OCI-LY7 (cell line): ENCODE measurements around the gene SPECC1. TPM values are rescaled to one million over a fixed set of nuclear protein-coding genes. Genes with fewer than 3 reads are reported as not detected.

Source experiments
- BruUV-seq: library from RNA; stranded (reverse); fragments of 400-500 nt; replicated peaks from 2 replicates; lab custom pipeline; 2021; lab: Mats Ljungman, UMichigan
- CTCF ChIA-PET: fragments of 300-600 bp; sonication (Branson Sonifier 250); formaldehyde crosslinking; loops from one replicate; lab custom pipeline; 2022; ENCODE audit warnings: antibody characterized with exemption; ENCODE audit not compliant: unreplicated experiment; lab: Charles Lee
- POLR2A ChIA-PET: fragments of 300-600 bp; sonication (Branson Sonifier 250); formaldehyde crosslinking; loops from one replicate; lab custom pipeline; 2022; ENCODE audit warnings: antibody characterized with exemption; lab: Charles Lee
- DNase-seq: peaks from one replicate; pipeline ENCODE4 v3.0.0-alpha.2; 2015; ENCODE audit warnings: low spot score
- H2AFZ ChIP-seq: fragments of 200-600 bp; sonication (generic), shearing (Covaris generic); 2 replicates; pipeline ENCODE4 v1.6.1; 2014; ENCODE audit warnings: mild to moderate bottlenecking, antibody characterized with exemption, low read length, moderate library complexity
- H3K27ac ChIP-seq: fragments of 200-600 bp; sonication (generic); 2 replicates; pipeline ENCODE4 v1.5.1; 2014; ENCODE audit warnings: mixed run types, low read depth, mild to moderate bottlenecking, moderate library complexity, low read length, inconsistent platforms; ENCODE audit not compliant: poor library complexity, severe bottlenecking
- H3K36me3 ChIP-seq: fragments of 200-600 bp; sonication (generic); 2 replicates; pipeline ENCODE4 v1.6.1; 2014; ENCODE audit warnings: mild to moderate bottlenecking, antibody characterized with exemption, low read length, moderate library complexity, mixed read lengths; ENCODE audit not compliant: insufficient read depth
- H3K4me1 ChIP-seq: fragments of 200-600 bp; sonication (generic); 2 replicates; pipeline ENCODE4 v1.5.1; 2014; ENCODE audit warnings: mild to moderate bottlenecking, low read length; ENCODE audit not compliant: insufficient read depth, poor library complexity, severe bottlenecking
- H3K4me2 ChIP-seq: fragments of 200-600 bp; sonication (generic); 2 replicates; pipeline ENCODE4 v1.6.1; 2014; ENCODE audit warnings: mild to moderate bottlenecking, low read length
- H3K4me3 ChIP-seq: fragments of 200-600 bp; sonication (generic); 2 replicates; pipeline ENCODE4 v1.5.1; 2014; ENCODE audit warnings: mild to moderate bottlenecking, low read depth, low read length; ENCODE audit not compliant: poor library complexity, severe bottlenecking
- H3K79me2 ChIP-seq: fragments of 200-600 bp; sonication (generic); 2 replicates; pipeline ENCODE4 v1.6.1; 2016; ENCODE audit warnings: low read depth, mild to moderate bottlenecking, low read length, moderate library complexity, mixed read lengths; ENCODE audit not compliant: insufficient read depth
- H3K9me2 ChIP-seq: fragments of 200-600 bp; sonication (generic); 2 replicates; pipeline ENCODE4 v1.6.1; 2016; ENCODE audit warnings: mild to moderate bottlenecking, low read length, mixed read lengths; ENCODE audit not compliant: insufficient read depth
- H3K9me3 ChIP-seq: fragments of 200-600 bp; sonication (generic); 2 replicates; pipeline ENCODE4 v1.6.1; 2014; ENCODE audit warnings: mild to moderate bottlenecking, mixed run types, low read length, mixed read lengths
- H4K20me1 ChIP-seq: fragments of 200-600 bp; sonication (generic); 2 replicates; pipeline ENCODE4 v1.6.1; 2014; ENCODE audit warnings: mild to moderate bottlenecking, antibody characterized with exemption, low read length, moderate library complexity, mixed read lengths; ENCODE audit not compliant: insufficient read depth
- EZH2phosphoT487 ChIP-seq: fragments of 200-600 bp; sonication (generic); IDR thresholded peaks from 2 replicates; pipeline ENCODE4 v1.6.1; 2018; ENCODE audit warnings: low read depth, borderline replicate concordance, mild to moderate bottlenecking, mixed run types, antibody characterized with exemption, low read length, moderate library complexity, mixed read lengths
- intact Hi-C: fragments of 100-400 bp; cut with micrococcal nuclease; formaldehyde crosslinking; loops from one replicate; pipeline ENCODE4 v1.10.0; 2022; ENCODE audit not compliant: unreplicated experiment
- total RNA-seq, 2 experiments: library from RNA; depleted of rRNA in 1 of 2; stranded (reverse); fragments of >200 nt in 1 of 2; shearing (Covaris generic) in 1 of 2; gene quantifications; 2 replicates each; pipeline ENCODE4 v1.2.3, GENCODE V29; 2014 to 2022
- TF ChIP-seq, protein P1 (sequence below): fragments of 200-600 bp; sonication (generic); conservative IDR thresholded peaks from 2 replicates; pipeline ENCODE4 v1.5.1; 2014; ENCODE audit warnings: mild to moderate bottlenecking, antibody characterized with exemption, low read length, moderate library complexity, mixed read lengths

The SPECC1 gene
- total RNA-seq, 2 experiments from 2014 or later, result 0.47 to 2.8 TPM

DNA sequence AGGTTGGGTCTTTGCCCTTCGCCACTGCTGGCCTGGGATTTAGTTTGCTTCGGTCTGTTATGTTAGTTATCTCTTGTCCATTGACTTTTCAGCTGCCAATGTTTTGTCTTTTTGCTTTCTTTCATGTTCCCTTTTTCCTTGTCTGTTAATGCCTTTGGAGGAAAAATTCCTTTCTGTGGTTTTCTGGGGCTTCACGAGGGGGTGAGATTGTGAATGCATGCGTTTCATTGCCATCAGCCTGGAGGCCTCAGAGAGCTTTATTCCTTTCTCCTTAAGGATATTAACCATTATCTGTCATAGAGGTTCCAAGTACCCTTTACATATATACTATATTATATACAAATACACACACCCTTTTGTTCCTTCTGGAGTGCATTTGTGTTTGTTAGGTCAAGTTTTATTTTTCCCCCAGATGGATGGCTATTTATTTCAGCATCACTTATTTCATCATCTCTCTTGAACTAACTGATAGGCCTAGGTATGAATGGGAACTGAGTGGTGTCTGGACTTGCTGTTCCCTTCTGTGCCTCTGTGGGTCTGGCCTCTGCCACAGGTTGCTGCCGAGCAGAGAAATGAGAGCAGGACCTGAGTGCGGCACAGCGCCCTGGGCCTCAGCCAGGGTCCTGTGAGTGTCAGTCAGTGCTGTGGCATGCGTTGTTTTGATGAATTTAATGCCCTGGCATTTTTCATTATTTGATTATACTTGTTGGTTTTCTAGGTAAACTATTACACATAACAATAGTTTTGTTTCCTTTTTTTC lies 264.8 kb downstream of the SPECC1 start:
- Histone ChIP-seq H3K36me3 (no peaks in the 10 kb centered on the region), H3K9me2 (no peaks in the 10 kb centered on the region), H4K20me1 (no peaks in the 10 kb centered on the region), H3K27ac (no peak overlapping the region), H3K4me1 (no peaks in the 10 kb centered on the region), H3K4me3 (no peak overlapping the region), H3K9me3 (no peaks in the 10 kb centered on the region), H3K4me2 (no peak overlapping the region), H3K79me2 (no peaks in the 10 kb centered on the region), H2AFZ (no peak overlapping the region)
- POLR2A ChIA-PET, result no interaction called here
- intact Hi-C loops, result no loop called here
- CTCF ChIA-PET, result no interaction called here
- no peak for TF ChIP-seq EZH2phosphoT487
- TF ChIP-seq, protein P1, sequence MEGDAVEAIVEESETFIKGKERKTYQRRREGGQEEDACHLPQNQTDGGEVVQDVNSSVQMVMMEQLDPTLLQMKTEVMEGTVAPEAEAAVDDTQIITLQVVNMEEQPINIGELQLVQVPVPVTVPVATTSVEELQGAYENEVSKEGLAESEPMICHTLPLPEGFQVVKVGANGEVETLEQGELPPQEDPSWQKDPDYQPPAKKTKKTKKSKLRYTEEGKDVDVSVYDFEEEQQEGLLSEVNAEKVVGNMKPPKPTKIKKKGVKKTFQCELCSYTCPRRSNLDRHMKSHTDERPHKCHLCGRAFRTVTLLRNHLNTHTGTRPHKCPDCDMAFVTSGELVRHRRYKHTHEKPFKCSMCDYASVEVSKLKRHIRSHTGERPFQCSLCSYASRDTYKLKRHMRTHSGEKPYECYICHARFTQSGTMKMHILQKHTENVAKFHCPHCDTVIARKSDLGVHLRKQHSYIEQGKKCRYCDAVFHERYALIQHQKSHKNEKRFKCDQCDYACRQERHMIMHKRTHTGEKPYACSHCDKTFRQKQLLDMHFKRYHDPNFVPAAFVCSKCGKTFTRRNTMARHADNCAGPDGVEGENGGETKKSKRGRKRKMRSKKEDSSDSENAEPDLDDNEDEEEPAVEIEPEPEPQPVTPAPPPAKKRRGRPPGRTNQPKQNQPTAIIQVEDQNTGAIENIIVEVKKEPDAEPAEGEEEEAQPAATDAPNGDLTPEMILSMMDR, result no peak
- DNase-seq, result no peak
- no TSS peak for BruUV-seq

DNA sequence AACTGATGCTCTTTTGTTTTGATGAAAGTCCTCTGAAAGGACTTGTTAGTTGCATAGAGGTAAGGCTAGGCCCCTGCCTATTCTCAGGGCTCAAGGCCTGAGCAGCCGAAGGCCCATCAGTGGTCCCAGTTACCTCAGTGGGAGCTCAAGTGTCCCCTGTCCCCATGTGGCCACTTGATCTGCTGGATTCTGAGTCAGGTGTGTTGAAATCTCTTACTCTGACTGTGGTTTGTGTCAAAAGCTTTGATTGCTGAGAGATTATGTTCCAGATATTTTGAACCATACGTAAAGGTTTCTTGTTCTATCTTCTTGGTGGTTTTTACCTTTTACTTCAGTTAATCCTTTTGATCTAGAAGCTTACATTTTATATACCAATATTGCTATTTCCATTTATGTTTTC lies 266.5 kb downstream of the SPECC1 start:
- ChIA-PET CTCF (no interaction called here), POLR2A (interaction anchor here (0.6 to 1.1 kb wide), 2 partner anchors 18 to 36 kb away, joined by 3 to 7 read pairs; no protein-coding TSS in a partner anchor)
- no TSS peak for BruUV-seq
- no peak overlapping the region for H2AFZ ChIP-seq
- H3K9me3 ChIP-seq, result no peaks in the 10 kb centered on the region
- H3K36me3 ChIP-seq, result no peaks in the 10 kb centered on the region
- no peaks in the 10 kb centered on the region for H4K20me1 ChIP-seq
- H3K27ac ChIP-seq, result no peak overlapping the region
- intact Hi-C loops, result no loop called here
- H3K9me2 ChIP-seq, result no peaks in the 10 kb centered on the region
- H3K4me2 ChIP-seq, result no peak overlapping the region
- no peak for DNase-seq
- no peak overlapping the region for H3K4me3 ChIP-seq
- TF ChIP-seq EZH2phosphoT487, result no peak
- TF ChIP-seq, protein P1, result no peak
- H3K4me1 ChIP-seq, result no peaks in the 10 kb centered on the region
- no peaks in the 10 kb centered on the region for H3K79me2 ChIP-seq

DNA sequence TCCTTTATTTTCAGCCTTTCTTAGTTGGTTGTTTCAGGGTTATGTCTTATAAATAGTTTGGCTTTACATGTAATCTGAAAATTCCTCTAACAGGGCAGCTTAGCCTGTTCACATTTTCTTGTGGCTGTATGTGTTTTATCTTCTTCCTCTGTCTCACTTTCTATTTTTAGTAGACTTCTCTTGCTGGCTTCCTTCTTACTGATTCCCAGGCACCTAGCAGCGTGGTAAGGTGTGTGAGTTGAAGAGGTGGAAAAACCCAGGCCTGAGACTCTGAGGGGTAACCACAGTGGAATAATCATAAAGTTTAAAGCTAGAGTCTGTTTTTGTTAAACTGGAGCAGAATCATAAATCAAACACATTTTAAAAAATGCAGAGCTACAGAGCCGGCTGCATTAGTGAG lies 267.3 kb downstream of the SPECC1 start:
- Histone ChIP-seq H3K9me3 (no peaks in the 10 kb centered on the region), H3K36me3 (no peaks in the 10 kb centered on the region), H4K20me1 (no peaks in the 10 kb centered on the region), H2AFZ (no peak overlapping the region), H3K9me2 (no peaks in the 10 kb centered on the region), H3K79me2 (no peaks in the 10 kb centered on the region), H3K4me1 (no peaks in the 10 kb centered on the region), H3K27ac (no peak overlapping the region), H3K4me3 (no peak overlapping the region), H3K4me2 (no peak overlapping the region)
- CTCF ChIA-PET, result no interaction called here
- POLR2A ChIA-PET, result interaction anchor here (0.6 to 1.1 kb wide), 3 partner anchors 12 to 218 kb away, joined by 3 to 4 read pairs (median 3); no protein-coding TSS in a partner anchor
- BruUV-seq, result no TSS peak
- intact Hi-C loops, result no loop called here
- TF ChIP-seq, protein P1, result no peak
- TF ChIP-seq EZH2phosphoT487, result no peak
- DNase-seq, result no peak
